ENCODE data around the gene A3GALT2.

Gene A3GALT2

GRCh38 chr1:33327587-33328325 lies 6.9 kb upstream of the A3GALT2 start:
- no peak for DNase-seq (ENCODE audit: low read depth, low spot score)

GRCh38 chr1:33326785-33327184 lies 5.9 kb upstream of the A3GALT2 start:
- Histone ChIP-seq H3K9me3 (ENCODE audit: insufficient read depth, low read length) (no peaks in the 10 kb centered on the region), H3K27me3 (ENCODE audit: insufficient read depth, insufficient read length) (no peaks in the 10 kb centered on the region), H3K4me3 (ENCODE audit: insufficient read length, low read depth) (no peak overlapping the region), H3K36me3 (ENCODE audit: insufficient read depth, insufficient read length, low read length) (peaks cover 93% of the 10 kb centered on the region), H3K4me1 (ENCODE audit: insufficient read depth, insufficient read length) (peaks cover 3% of the 10 kb centered on the region), H3K9ac (ENCODE audit: insufficient read length, low read depth) (no peak overlapping the region)
- TF ChIP-seq ZNF274 (IDR thresholded peaks at IDR 0.05; ENCODE audit: low read depth, low read length): no peak
- TF ChIP-seq SUZ12 (IDR thresholded peaks at IDR 0.05; ENCODE audit: extremely low read depth, insufficient read depth, insufficient read length): no peak
- no peak for DNase-seq (ENCODE audit: low read depth, low spot score)

More at GRCh38 chr1:33327587-33328325, 6.9 kb upstream of the A3GALT2 start:
- no peaks in the 10 kb centered on the region for H3K9me3 ChIP-seq (ENCODE audit: insufficient read depth, low read length)
- no peaks in the 10 kb centered on the region for H3K27me3 ChIP-seq (ENCODE audit: insufficient read depth, insufficient read length)
- peaks cover 99% of the 10 kb centered on the region for H3K36me3 ChIP-seq (ENCODE audit: insufficient read depth, insufficient read length, low read length)
- TF ChIP-seq SUZ12 (IDR thresholded peaks at IDR 0.05; ENCODE audit: extremely low read depth, insufficient read depth, insufficient read length) (no peak), ZNF274 (IDR thresholded peaks at IDR 0.05; ENCODE audit: low read depth, low read length) (no peak), YY1 (IDR thresholded peaks at IDR 0.05; ENCODE audit: insufficient read depth, insufficient read length) (no peak)
- no peak overlapping the region for H3K9ac ChIP-seq (ENCODE audit: insufficient read length, low read depth)
- no peak overlapping the region for H3K4me3 ChIP-seq (ENCODE audit: insufficient read length, low read depth)
- H3K4me1 ChIP-seq (ENCODE audit: insufficient read depth, insufficient read length): peaks cover 3% of the 10 kb centered on the region

GRCh38 chr1:33324677-33325575 lies 4.0 kb upstream of the A3GALT2 start:
- peaks cover 75% of the 10 kb centered on the region for H3K36me3 ChIP-seq (ENCODE audit: insufficient read depth, insufficient read length, low read length)

GRCh38 chr1:33323663-33324477 lies 3.0 kb upstream of the A3GALT2 start:
- Histone ChIP-seq H3K36me3 (ENCODE audit: insufficient read depth, insufficient read length, low read length) (peaks cover 64% of the 10 kb centered on the region), H3K4me3 (ENCODE audit: insufficient read length, low read depth) (no peak overlapping the region), H3K4me1 (ENCODE audit: insufficient read depth, insufficient read length) (peaks cover 12% of the 10 kb centered on the region), H3K9ac (ENCODE audit: insufficient read length, low read depth) (no peak overlapping the region), H3K27me3 (ENCODE audit: insufficient read depth, insufficient read length) (no peaks in the 10 kb centered on the region), H3K9me3 (ENCODE audit: insufficient read depth, low read length) (no peaks in the 10 kb centered on the region)
- TF ChIP-seq ZNF274 (IDR thresholded peaks at IDR 0.05; ENCODE audit: low read depth, low read length): no peak
- TF ChIP-seq YY1 (IDR thresholded peaks at IDR 0.05; ENCODE audit: insufficient read depth, insufficient read length): no peak
- TF ChIP-seq SUZ12 (IDR thresholded peaks at IDR 0.05; ENCODE audit: extremely low read depth, insufficient read depth, insufficient read length): no peak
- no peak for DNase-seq (ENCODE audit: low read depth, low spot score)

More at GRCh38 chr1:33324677-33325575, 4.0 kb upstream of the A3GALT2 start:
- peaks cover 10% of the 10 kb centered on the region for H3K4me1 ChIP-seq (ENCODE audit: insufficient read depth, insufficient read length)
- no peak overlapping the region for H3K9ac ChIP-seq (ENCODE audit: insufficient read length, low read depth)
- TF ChIP-seq SUZ12 (IDR thresholded peaks at IDR 0.05; ENCODE audit: extremely low read depth, insufficient read depth, insufficient read length) (no peak), ZNF274 (IDR thresholded peaks at IDR 0.05; ENCODE audit: low read depth, low read length) (no peak), YY1 (IDR thresholded peaks at IDR 0.05; ENCODE audit: insufficient read depth, insufficient read length) (no peak)
- no peaks in the 10 kb centered on the region for H3K9me3 ChIP-seq (ENCODE audit: insufficient read depth, low read length)
- H3K27me3 ChIP-seq (ENCODE audit: insufficient read depth, insufficient read length): no peaks in the 10 kb centered on the region
- no peak for DNase-seq (ENCODE audit: low read depth, low spot score)
- no peak overlapping the region for H3K4me3 ChIP-seq (ENCODE audit: insufficient read length, low read depth)

- Histone ChIP-seq H3K9me3 (ENCODE audit: insufficient read depth, low read length) (no peaks in the 10 kb centered on the region), H3K4me1 (ENCODE audit: insufficient read depth, insufficient read length) (peaks cover 12% of the 10 kb centered on the region), H3K9ac (ENCODE audit: insufficient read length, low read depth) (no peak overlapping the region), H3K27me3 (ENCODE audit: insufficient read depth, insufficient read length) (no peaks in the 10 kb centered on the region), H3K4me3 (ENCODE audit: insufficient read length, low read depth) (no peak overlapping the region), H3K36me3 (ENCODE audit: insufficient read depth, insufficient read length, low read length) (peaks cover 56% of the 10 kb centered on the region)
- DNase-seq (ENCODE audit: low read depth, low spot score): no peak
- TF ChIP-seq YY1 (IDR thresholded peaks at IDR 0.05; ENCODE audit: insufficient read depth, insufficient read length): no peak
- no peak for TF ChIP-seq SUZ12 (IDR thresholded peaks at IDR 0.05; ENCODE audit: extremely low read depth, insufficient read depth, insufficient read length)
- no peak for TF ChIP-seq ZNF274 (IDR thresholded peaks at IDR 0.05; ENCODE audit: low read depth, low read length)
Observed at GRCh38 chr1:33322870-33323585, 2.1 kb upstream of the A3GALT2 start.

- no peak overlapping the region for H3K9ac ChIP-seq (ENCODE audit: insufficient read length, low read depth)
- no peaks in the 10 kb centered on the region for H3K27me3 ChIP-seq (ENCODE audit: insufficient read depth, insufficient read length)
- H3K36me3 ChIP-seq (ENCODE audit: insufficient read depth, insufficient read length, low read length): peaks cover 47% of the 10 kb centered on the region
- TF ChIP-seq SUZ12 (IDR thresholded peaks at IDR 0.05; ENCODE audit: extremely low read depth, insufficient read depth, insufficient read length) (no peak), ZNF274 (IDR thresholded peaks at IDR 0.05; ENCODE audit: low read depth, low read length) (no peak), YY1 (IDR thresholded peaks at IDR 0.05; ENCODE audit: insufficient read depth, insufficient read length) (no peak)
- H3K4me3 ChIP-seq (ENCODE audit: insufficient read length, low read depth): no peak overlapping the region
- H3K4me1 ChIP-seq (ENCODE audit: insufficient read depth, insufficient read length): peaks cover 12% of the 10 kb centered on the region
- no peaks in the 10 kb centered on the region for H3K9me3 ChIP-seq (ENCODE audit: insufficient read depth, low read length)
- no peak for DNase-seq (ENCODE audit: low read depth, low spot score)
Observed at GRCh38 chr1:33322109-33322508, 1.2 kb upstream of the A3GALT2 start.

Data from NT2/D1 (cell line).